Neuronal stem cell (in vitro differentiated cells): ENCODE data around the gene RPL10A.

Experiments used
- DNase-seq: peaks from one replicate; pipeline ENCODE4 v3.0.0-alpha.2; 2013; ENCODE audit warnings: low spot score
- H2AFZ ChIP-seq: one replicate; pipeline ENCODE4 v1.6.1; 2013; ENCODE audit warnings: mild to moderate bottlenecking, low read length, inconsistent platforms
- H2AK5ac ChIP-seq: 2 replicates; pipeline ENCODE4 v1.6.1; 2013; ENCODE audit warnings: low read depth, mild to moderate bottlenecking, inconsistent platforms, low read length, moderate library complexity, mixed read lengths
- H2BK120ac ChIP-seq: 2 replicates; pipeline ENCODE4 v1.6.1; 2013; ENCODE audit warnings: low read depth, mild to moderate bottlenecking, inconsistent platforms, low read length, moderate library complexity, mixed read lengths
- H2BK12ac ChIP-seq: one replicate; pipeline ENCODE4 v1.6.1; 2013; ENCODE audit warnings: low read length, inconsistent platforms
- H2BK15ac ChIP-seq: 2 replicates; pipeline ENCODE4 v1.6.1; 2013; ENCODE audit warnings: mild to moderate bottlenecking, low read length, inconsistent platforms, mixed read lengths
- H2BK5ac ChIP-seq: one replicate; pipeline ENCODE4 v1.6.1; 2013; ENCODE audit warnings: inconsistent platforms, mild to moderate bottlenecking, low read length, moderate library complexity
- H3K14ac ChIP-seq: one replicate; pipeline ENCODE4 v1.6.1; 2013; ENCODE audit warnings: low read length, inconsistent platforms
- H3K18ac ChIP-seq: 2 replicates; pipeline ENCODE4 v1.6.1; 2013; ENCODE audit warnings: low read length, inconsistent platforms
- H3K23ac ChIP-seq: 2 replicates; pipeline ENCODE4 v1.6.1; 2013; ENCODE audit warnings: low read depth, mild to moderate bottlenecking, mixed read lengths, low read length, inconsistent platforms; ENCODE audit not compliant: poor library complexity
- H3K27ac ChIP-seq: replicated peaks from 3 replicates; pipeline ENCODE4 v1.5.1; 2013; ENCODE audit warnings: low read length, inconsistent platforms
- H3K27me3 ChIP-seq, 3 experiments: 2 replicates each; pipeline ENCODE4 v1.6.1; 2013; ENCODE audit warnings: low read length in 3 of 3, mild to moderate bottlenecking in 2 of 3, inconsistent platforms in 1 of 3, low read depth in 1 of 3, mixed read lengths in 1 of 3, moderate library complexity in 1 of 3; ENCODE audit not compliant: control insufficient read depth in 3 of 3, insufficient read depth in 3 of 3
- H3K36me3 ChIP-seq, 2 donors: replicated peaks in 1 of 2; 2 replicates each; pipeline ENCODE4 v1.6.1; 2013; ENCODE audit warnings: low read length in 2 of 2; ENCODE audit not compliant: control insufficient read depth in 2 of 2, insufficient read depth in 2 of 2
- H3K4ac ChIP-seq: 2 replicates; pipeline ENCODE4 v1.6.1; 2013; ENCODE audit warnings: inconsistent platforms, mild to moderate bottlenecking, low read length, moderate library complexity
- H3K4me1 ChIP-seq, 2 donors: 1 replicate in 1 of 2; 2 replicates in 1 of 2; pipeline ENCODE4 v1.6.1; 2013; ENCODE audit warnings: low read length in 2 of 2, low read depth in 1 of 2; ENCODE audit not compliant: control insufficient read depth in 2 of 2, insufficient read depth in 1 of 2
- H3K4me2 ChIP-seq: one replicate; pipeline ENCODE4 v1.6.1; 2013; ENCODE audit warnings: mild to moderate bottlenecking, low read length, inconsistent platforms; ENCODE audit not compliant: insufficient read depth, poor library complexity, severe bottlenecking
- H3K4me3 ChIP-seq, 2 donors: 2 replicates each; pipeline ENCODE4 v1.5.1; 2013; ENCODE audit warnings: low read length in 2 of 2, mild to moderate bottlenecking in 2 of 2, inconsistent platforms in 1 of 2, moderate library complexity in 1 of 2
- H3K79me1 ChIP-seq: one replicate; pipeline ENCODE4 v1.6.1; 2013; ENCODE audit warnings: low read depth, mild to moderate bottlenecking, inconsistent platforms, low read length, moderate library complexity
- H3K9ac ChIP-seq: one replicate; pipeline ENCODE4 v1.6.1; 2013; ENCODE audit warnings: mild to moderate bottlenecking, low read depth, low read length, inconsistent platforms; ENCODE audit not compliant: poor library complexity
- H3K9me3 ChIP-seq, 2 donors: replicated peaks in 1 of 2; 2 replicates each; pipeline versions ENCODE3 to v1.6.1; 2013; ENCODE audit warnings: low read length in 2 of 2, mild to moderate bottlenecking in 2 of 2, inconsistent platforms in 1 of 2, low read depth in 1 of 2, mixed read lengths in 1 of 2, moderate library complexity in 1 of 2; ENCODE audit not compliant: control insufficient read depth in 2 of 2, insufficient read depth in 1 of 2
- H4K8ac ChIP-seq: one replicate; pipeline ENCODE4 v1.6.1; 2013; ENCODE audit warnings: low read depth, mild to moderate bottlenecking, inconsistent platforms, low read length, moderate library complexity
- H4K91ac ChIP-seq: one replicate; pipeline ENCODE4 v1.6.1; 2013; ENCODE audit warnings: low read length, low read depth, mild to moderate bottlenecking, inconsistent platforms; ENCODE audit not compliant: poor library complexity
- WGBS, 2 donors: extraction: QIAGEN DNeasy Blood & Tissue Kit; methylation state at CpG; one replicate each; pipeline ENCODE4 v1.1.7; 2013; ENCODE audit warnings: missing lambda C conversion rate in 2 of 2, mixed read lengths in 1 of 2; ENCODE audit not compliant: insufficient read length in 2 of 2, insufficient replicate concordance in 1 of 2; ENCODE audit errors: extremely low coverage in 2 of 2; 5-methylcytosine and 5-hydroxymethylcytosine counted together

The RPL10A gene

GRCh38 chr6:35461270-35461669 is 6.9 kb upstream of the RPL10A start:
- H3K4me3 ChIP-seq, result no peak overlapping the region
- no peak overlapping the region for H2BK120ac ChIP-seq
- H2AFZ ChIP-seq, result no peak overlapping the region
- H2AK5ac ChIP-seq, result no peak overlapping the region
- H3K9me3 ChIP-seq, result no peaks in the 10 kb centered on the region
- H2BK12ac ChIP-seq, result no peak overlapping the region
- H3K18ac ChIP-seq, result no peak overlapping the region
- no peak overlapping the region for H2BK5ac ChIP-seq
- H3K36me3 ChIP-seq, result peaks cover 32 to 75% of the 10 kb centered on the region in 2 donors
- H3K4me1 ChIP-seq, result no peaks in the 10 kb centered on the region
- no CpG with 5 or more reads among the region's 3 CpGs for WGBS, 2 donors
- H3K23ac ChIP-seq, result no peak overlapping the region
- no peak overlapping the region for H3K14ac ChIP-seq
- no peak overlapping the region for H3K9ac ChIP-seq
- no peak overlapping the region for H3K4ac ChIP-seq
- H4K91ac ChIP-seq, result no peak overlapping the region
- H3K27ac ChIP-seq, result no peak overlapping the region
- DNase-seq, result no peak
- no peaks in the 10 kb centered on the region for H3K27me3 ChIP-seq
- no peak overlapping the region for H2BK15ac ChIP-seq
- H4K8ac ChIP-seq, result no peak overlapping the region
- no peaks in the 10 kb centered on the region for H3K79me1 ChIP-seq
- no peak overlapping the region for H3K4me2 ChIP-seq

- H3K4me3 ChIP-seq, result no peak overlapping the region
- H4K8ac ChIP-seq, result no peak overlapping the region
These were observed 4.9 kb upstream of the RPL10A start for GRCh38 chr6:35463292-35463691.

GRCh38 chr6:35465646-35466045 is 2.6 kb upstream of the RPL10A start:
- Histone ChIP-seq H4K91ac (no peak overlapping the region), H3K27me3 (no peaks in the 10 kb centered on the region), H3K79me1 (peaks cover 7% of the 10 kb centered on the region), H2BK12ac (no peak overlapping the region), H3K23ac (no peak overlapping the region), H4K8ac (no peak overlapping the region), H3K27ac (no peak overlapping the region), H3K4me1 (peaks cover 12 to 13% of the 10 kb centered on the region in 2 donors), H2AFZ (no peak overlapping the region), H3K4me2 (no peak overlapping the region), H3K36me3 (peaks cover 30 to 71% of the 10 kb centered on the region in 2 donors), H2BK120ac (no peak overlapping the region), H3K14ac (no peak overlapping the region), H3K9ac (no peak overlapping the region), H3K18ac (no peak overlapping the region), H2BK15ac (no peak overlapping the region), H2BK5ac (no peak overlapping the region), H3K4me3 (no peak overlapping the region), H2AK5ac (no peak overlapping the region), H3K9me3 (no peaks in the 10 kb centered on the region), H3K4ac (no peak overlapping the region)
- no CpG with 5 or more reads among the region's 1 CpG for WGBS, 2 donors
- no peak for DNase-seq

More at GRCh38 chr6:35463292-35463691, 4.9 kb upstream of the RPL10A start:
- Histone ChIP-seq H2AK5ac (no peak overlapping the region), H4K91ac (no peak overlapping the region), H3K4ac (no peak overlapping the region), H2BK5ac (no peak overlapping the region), H3K23ac (no peak overlapping the region), H3K4me2 (no peak overlapping the region), H2BK12ac (no peak overlapping the region), H2BK120ac (no peak overlapping the region), H2AFZ (no peak overlapping the region), H3K27ac (no peak overlapping the region), H3K9me3 (no peaks in the 10 kb centered on the region), H3K4me1 (peaks cover 0 to 3% of the 10 kb centered on the region in 2 donors), H3K14ac (no peak overlapping the region), H3K79me1 (no peaks in the 10 kb centered on the region), H3K36me3 (peaks cover 29 to 71% of the 10 kb centered on the region in 2 donors), H3K18ac (no peak overlapping the region), H3K9ac (no peak overlapping the region), H3K27me3 (no peaks in the 10 kb centered on the region), H2BK15ac (no peak overlapping the region)
- no peak for DNase-seq
- WGBS, 2 donors, result no CpG with 5 or more reads among the region's 4 CpGs

- H2BK12ac ChIP-seq, result no peak overlapping the region
- no peaks in the 10 kb centered on the region for H3K9me3 ChIP-seq
- H3K27ac ChIP-seq, result peak overlapping the region; percentile 70
- H3K4me3 ChIP-seq, result peak overlapping the region; percentile 97
- peak overlapping the region; percentile 99 for H3K9ac ChIP-seq
- H2BK5ac ChIP-seq, result peak overlapping the region; percentile 70
- WGBS, 2 donors, result no CpG with 5 or more reads among the region's 37 CpGs
- no peak overlapping the region for H4K8ac ChIP-seq
- peak overlapping the region; percentile 65 for H3K4me2 ChIP-seq
- H4K91ac ChIP-seq, result peak overlapping the region; percentile 79
- peak overlapping the region; percentile 94 for H2AK5ac ChIP-seq
- H3K79me1 ChIP-seq, result peaks cover 10% of the 10 kb centered on the region
- DNase-seq, result no peak
- no peak overlapping the region for H3K4ac ChIP-seq
- no peak overlapping the region for H3K18ac ChIP-seq
- peak overlapping the region; percentile 99 for H3K23ac ChIP-seq
- peaks cover 37 to 80% of the 10 kb centered on the region in 2 donors for H3K36me3 ChIP-seq
- no peak overlapping the region for H3K14ac ChIP-seq
- H2BK120ac ChIP-seq, result peak overlapping the region; percentile 29
- H3K27me3 ChIP-seq, result no peaks in the 10 kb centered on the region
- peak overlapping the region; percentile 93 for H2AFZ ChIP-seq
- H3K4me1 ChIP-seq, result peaks cover 16 to 20% of the 10 kb centered on the region in 2 donors
- no peak overlapping the region for H2BK15ac ChIP-seq
These were observed 964 bp downstream of the RPL10A start for GRCh38 chr6:35468980-35469750.
